ENCODE results near the gene RHOB. TPM values are rescaled to one million over a fixed set of nuclear protein-coding genes. Genes with fewer than 3 reads are reported as not detected.

RHOB gene
- total RNA-seq, 2 experiments from 2014 or later: 25.9 to 26.6 TPM

DNA sequence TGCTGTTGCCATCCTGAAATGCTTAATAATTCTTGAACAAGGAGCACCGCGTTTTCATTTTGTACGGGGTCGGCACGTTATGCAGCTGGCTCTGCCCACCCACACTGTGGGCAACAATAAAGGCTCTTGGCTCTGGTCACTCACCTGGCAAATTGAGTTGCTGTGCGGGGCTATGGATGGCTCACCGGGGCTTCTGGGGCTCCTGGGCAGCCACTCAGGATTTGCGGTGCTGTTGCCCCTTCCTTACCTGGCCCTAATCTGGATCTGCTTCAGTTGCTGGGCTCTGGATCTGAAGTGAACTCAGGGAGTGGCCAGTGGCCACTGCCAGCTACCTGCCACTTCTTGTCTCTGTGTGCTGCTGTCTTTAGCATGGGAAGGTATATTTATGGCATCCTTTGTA lies 22.7 kb downstream of the RHOB start:
- intact Hi-C loops (cut with DNase I, micrococcal nuclease): no loop called here
- H3K36me3 Mint-ChIP-seq (ENCODE audit: low read depth): no peaks in the 10 kb centered on the region
- ChIA-PET CTCF (no interaction called here), POLR2A (no interaction called here)
- no peaks in the 10 kb centered on the region for H3K9me3 Mint-ChIP-seq
- Histone ChIP-seq H3K4me3 (ENCODE audit: low read length) (no peak overlapping the region), H3K36me3 (ENCODE audit: insufficient read depth, low read length) (no peaks in the 10 kb centered on the region), H3K9me3 (ENCODE audit: control insufficient read depth in 1 of 2, insufficient read depth in 1 of 2, low read length in 2 of 2) (no peaks in the 10 kb centered on the region), H3K27me3 (ENCODE audit: control insufficient read depth in 1 of 2, insufficient read depth in 2 of 2, low read length in 2 of 2) (no peaks in the 10 kb centered on the region), H3K27ac (ENCODE audit: low read depth in 1 of 2, low read length in 2 of 2) (no peak overlapping the region), H3K4me1 (ENCODE audit: insufficient read depth, low read length) (no peaks in the 10 kb centered on the region)
- no peaks in the 10 kb centered on the region for H3K4me1 Mint-ChIP-seq (ENCODE audit: low read depth)
- peak in 1 of 14 experiments; percentile 10 for DNase-seq
- TF ChIP-seq, protein P1, sequence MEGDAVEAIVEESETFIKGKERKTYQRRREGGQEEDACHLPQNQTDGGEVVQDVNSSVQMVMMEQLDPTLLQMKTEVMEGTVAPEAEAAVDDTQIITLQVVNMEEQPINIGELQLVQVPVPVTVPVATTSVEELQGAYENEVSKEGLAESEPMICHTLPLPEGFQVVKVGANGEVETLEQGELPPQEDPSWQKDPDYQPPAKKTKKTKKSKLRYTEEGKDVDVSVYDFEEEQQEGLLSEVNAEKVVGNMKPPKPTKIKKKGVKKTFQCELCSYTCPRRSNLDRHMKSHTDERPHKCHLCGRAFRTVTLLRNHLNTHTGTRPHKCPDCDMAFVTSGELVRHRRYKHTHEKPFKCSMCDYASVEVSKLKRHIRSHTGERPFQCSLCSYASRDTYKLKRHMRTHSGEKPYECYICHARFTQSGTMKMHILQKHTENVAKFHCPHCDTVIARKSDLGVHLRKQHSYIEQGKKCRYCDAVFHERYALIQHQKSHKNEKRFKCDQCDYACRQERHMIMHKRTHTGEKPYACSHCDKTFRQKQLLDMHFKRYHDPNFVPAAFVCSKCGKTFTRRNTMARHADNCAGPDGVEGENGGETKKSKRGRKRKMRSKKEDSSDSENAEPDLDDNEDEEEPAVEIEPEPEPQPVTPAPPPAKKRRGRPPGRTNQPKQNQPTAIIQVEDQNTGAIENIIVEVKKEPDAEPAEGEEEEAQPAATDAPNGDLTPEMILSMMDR (IDR thresholded peaks at IDR 0.05): no peak
- no peak overlapping the region for H3K4me3 Mint-ChIP-seq
- H3K27ac Mint-ChIP-seq: no peak overlapping the region
- H3K27me3 Mint-ChIP-seq: peaks cover 3% of the 10 kb centered on the region
- ATAC-seq (ENCODE audit: poor library complexity): no peak

DNA sequence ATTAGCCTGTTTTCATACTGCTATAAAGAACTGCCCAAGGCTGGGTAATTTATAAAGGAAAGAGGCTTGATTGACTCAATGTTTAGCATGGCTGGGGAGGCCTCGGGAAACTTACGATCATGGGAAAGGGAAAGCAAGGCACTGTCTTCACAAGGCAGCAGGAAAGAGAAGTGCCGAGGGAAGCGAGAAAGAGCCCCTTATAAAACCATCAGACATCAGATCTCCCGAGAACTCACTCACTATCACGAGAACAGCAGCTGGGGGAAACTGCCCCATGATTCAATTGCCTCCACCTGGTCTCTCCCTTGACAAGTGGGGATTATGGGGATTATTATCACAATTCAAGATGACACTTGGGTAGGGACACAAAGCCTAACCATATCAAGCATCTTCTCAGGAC lies 23.3 kb downstream of the RHOB start:
- H3K27me3 Mint-ChIP-seq: peaks cover 5% of the 10 kb centered on the region
- no peaks in the 10 kb centered on the region for H3K9me3 Mint-ChIP-seq
- H3K4me1 Mint-ChIP-seq (ENCODE audit: low read depth): no peaks in the 10 kb centered on the region
- no peak overlapping the region for H3K27ac ChIP-seq (ENCODE audit: low read depth in 1 of 2, low read length in 2 of 2)
- no peak overlapping the region for H3K27ac Mint-ChIP-seq
- H3K36me3 ChIP-seq (ENCODE audit: insufficient read depth, low read length): no peaks in the 10 kb centered on the region
- ChIA-PET POLR2A (no interaction called here), CTCF (no interaction called here)
- no peak overlapping the region for H3K4me3 ChIP-seq (ENCODE audit: low read length)
- ATAC-seq (ENCODE audit: poor library complexity) (no peak), DNase-seq (no peak)
- no peaks in the 10 kb centered on the region for H3K4me1 ChIP-seq (ENCODE audit: insufficient read depth, low read length)
- H3K36me3 Mint-ChIP-seq (ENCODE audit: low read depth): no peaks in the 10 kb centered on the region
- H3K27me3 ChIP-seq (ENCODE audit: control insufficient read depth in 1 of 2, insufficient read depth in 2 of 2, low read length in 2 of 2): no peaks in the 10 kb centered on the region
- H3K4me3 Mint-ChIP-seq: no peak overlapping the region
- intact Hi-C loops (cut with DNase I, micrococcal nuclease): no loop called here
- TF ChIP-seq, protein P1 (IDR thresholded peaks at IDR 0.05): no peak
- H3K9me3 ChIP-seq (ENCODE audit: control insufficient read depth in 1 of 2, insufficient read depth in 1 of 2, low read length in 2 of 2): no peaks in the 10 kb centered on the region

DNA sequence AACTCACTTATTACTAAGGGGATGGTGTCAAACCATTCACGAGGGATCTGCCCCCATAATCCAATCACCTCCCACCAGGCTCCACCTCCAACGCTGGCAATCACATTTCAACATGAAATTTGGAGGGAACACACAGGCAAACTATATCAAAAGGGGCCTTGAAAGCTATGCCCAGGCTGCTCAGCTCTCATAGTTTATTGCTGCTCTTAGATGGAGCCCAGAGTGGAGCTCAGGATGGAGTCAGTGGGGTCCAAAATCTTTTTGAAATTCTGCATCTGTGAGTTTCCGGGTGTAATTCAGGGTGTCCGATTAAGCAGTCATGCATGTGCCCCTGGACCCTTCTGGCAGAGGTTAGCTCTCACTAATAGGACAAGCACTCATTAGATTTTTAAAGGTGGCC lies 24.3 kb downstream of the RHOB start:
- Mint-ChIP-seq H3K4me1 (ENCODE audit: low read depth) (no peaks in the 10 kb centered on the region), H3K27me3 (peaks cover 5% of the 10 kb centered on the region), H3K9me3 (no peaks in the 10 kb centered on the region), H3K27ac (no peak overlapping the region), H3K4me3 (no peak overlapping the region), H3K36me3 (ENCODE audit: low read depth) (no peaks in the 10 kb centered on the region)
- ATAC-seq (ENCODE audit: poor library complexity) (no peak), DNase-seq (no peak)
- TF ChIP-seq, protein P1 (IDR thresholded peaks at IDR 0.05): no peak
- ChIA-PET CTCF (no interaction called here), POLR2A (no interaction called here)
- H3K36me3 ChIP-seq (ENCODE audit: insufficient read depth, low read length): no peaks in the 10 kb centered on the region
- no peaks in the 10 kb centered on the region for H3K27me3 ChIP-seq (ENCODE audit: control insufficient read depth in 1 of 2, insufficient read depth in 2 of 2, low read length in 2 of 2)
- no peak overlapping the region for H3K4me3 ChIP-seq (ENCODE audit: low read length)
- no peaks in the 10 kb centered on the region for H3K9me3 ChIP-seq (ENCODE audit: control insufficient read depth in 1 of 2, insufficient read depth in 1 of 2, low read length in 2 of 2)
- no peak overlapping the region for H3K27ac ChIP-seq (ENCODE audit: low read depth in 1 of 2, low read length in 2 of 2)
- H3K4me1 ChIP-seq (ENCODE audit: insufficient read depth, low read length): no peaks in the 10 kb centered on the region
- intact Hi-C loops (cut with DNase I, micrococcal nuclease): no loop called here
